Stimulated activated CD8-positive, alpha-beta memory T cell treated with anti-CD3 and anti-CD28 coated beads, Interleukin-4, amount 100 ng/mL, for 24 hours (primary cell): ENCODE data around the gene HNRNPM.
A peak's percentile ranks its signal among the peaks of the same experiment; 100 is the strongest.
"Not testable (repeated sequence)": the region's sequence is repeated elsewhere in the genome, so short reads cannot be mapped to it uniquely, and the experiment has no call there.

Experiments
- DNase-seq: peaks from one replicate; pipeline ENCODE4 v3.0.0-alpha.2; 2020; ENCODE audit warnings: low read depth

HNRNPM gene

DNA sequence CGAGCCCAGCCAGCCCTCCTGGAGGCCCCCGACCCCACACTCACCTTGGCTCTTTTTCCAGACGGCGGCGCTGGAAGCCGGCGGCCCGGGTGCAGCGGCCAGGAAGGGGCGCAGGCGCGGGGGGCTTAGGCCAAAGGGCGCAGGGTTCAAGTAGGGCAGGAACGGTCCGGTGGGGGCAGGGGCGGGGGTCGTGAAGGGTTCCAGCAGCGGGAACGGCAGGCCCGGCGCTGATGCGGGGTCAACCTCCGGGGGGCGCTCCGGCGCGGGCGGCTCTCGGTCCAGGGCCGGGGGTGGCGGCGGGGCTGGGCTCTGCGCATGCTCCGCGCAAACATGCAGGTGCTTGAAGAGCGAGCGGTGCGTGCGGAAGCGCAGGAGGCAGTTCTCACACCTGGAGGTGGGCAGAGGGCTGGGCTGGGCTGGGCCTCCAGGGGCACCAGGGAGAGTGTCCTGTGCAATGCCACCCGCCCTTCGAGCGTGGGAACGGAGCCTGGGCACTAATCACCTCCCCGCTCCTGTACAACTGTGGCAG, 66.9 kb downstream of the HNRNPM start:
- DNase-seq, result no peak

DNA sequence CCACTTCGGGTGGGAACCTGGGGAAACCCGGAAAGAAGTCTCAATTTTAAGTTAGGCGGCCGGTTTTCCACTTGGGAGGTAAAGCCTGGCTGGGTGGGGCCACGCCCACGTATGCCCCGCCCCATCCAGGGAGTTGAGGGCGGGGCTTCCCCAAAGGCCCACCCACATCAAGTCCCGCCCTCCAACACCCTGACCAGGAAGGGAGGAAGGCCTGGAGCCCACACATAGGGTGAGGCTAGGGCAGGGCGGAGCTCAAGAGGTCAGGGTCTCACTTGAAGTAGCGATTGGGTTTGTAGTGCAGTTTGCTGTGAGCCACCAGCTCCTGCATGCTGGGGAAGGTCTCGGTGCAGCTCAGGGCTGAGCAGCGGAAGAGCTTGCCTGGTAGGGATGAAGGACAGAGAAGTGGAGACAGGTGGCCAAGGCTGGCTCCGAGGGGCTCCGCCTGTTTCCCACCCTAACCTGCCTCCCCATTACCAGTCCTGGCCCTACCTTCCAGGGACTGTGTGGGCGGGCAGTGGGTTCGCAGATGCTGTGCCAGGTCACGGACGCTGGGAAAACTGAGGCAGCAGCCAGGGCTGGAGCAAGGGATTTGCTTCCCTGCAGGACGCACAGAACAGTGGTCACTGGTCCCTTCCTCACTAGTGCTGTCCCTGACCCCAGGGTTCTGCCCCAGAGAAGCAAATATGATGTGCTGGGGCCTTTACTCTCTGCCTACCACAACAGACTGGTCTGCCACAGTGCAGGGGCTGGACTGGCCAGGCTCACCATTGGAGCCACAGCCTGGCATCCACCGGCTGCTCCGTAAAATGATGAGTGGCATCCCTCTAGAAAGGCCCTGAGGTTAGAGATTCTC, 67.6 kb downstream of the HNRNPM start:
- no peak for DNase-seq

DNA sequence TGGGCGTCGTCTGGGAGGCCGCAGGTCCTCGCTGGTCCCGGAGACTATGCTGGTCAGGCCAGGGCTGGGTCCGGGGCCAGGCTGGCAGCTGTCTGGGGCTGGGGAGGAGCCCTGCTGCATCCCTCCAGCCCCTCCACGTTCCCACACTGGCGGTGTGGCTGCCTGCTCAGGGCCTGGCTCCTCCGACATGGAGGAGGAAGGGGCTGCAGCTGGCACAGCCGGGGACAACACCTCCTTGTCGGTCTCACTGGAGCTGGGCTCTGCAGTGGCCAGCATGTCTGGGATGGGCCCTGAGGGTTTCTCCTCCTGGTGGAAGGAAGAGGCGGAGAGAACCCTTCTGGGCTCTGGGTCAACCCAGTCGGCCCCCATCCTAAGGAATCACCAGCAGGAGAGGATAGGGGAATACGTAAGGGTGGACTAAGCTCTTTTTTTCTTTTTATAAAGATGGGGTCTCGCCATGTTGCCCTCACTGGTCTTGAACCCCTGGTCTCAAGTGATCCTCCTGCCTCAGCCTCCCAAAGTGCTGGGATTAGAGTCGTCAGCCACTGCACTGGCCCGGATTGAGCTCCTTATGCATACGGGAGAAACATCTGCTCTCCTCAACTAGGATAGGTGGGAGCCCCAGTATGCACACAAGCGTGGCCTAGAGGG, 68.4 kb downstream of the HNRNPM start:
- no peak for DNase-seq

DNA sequence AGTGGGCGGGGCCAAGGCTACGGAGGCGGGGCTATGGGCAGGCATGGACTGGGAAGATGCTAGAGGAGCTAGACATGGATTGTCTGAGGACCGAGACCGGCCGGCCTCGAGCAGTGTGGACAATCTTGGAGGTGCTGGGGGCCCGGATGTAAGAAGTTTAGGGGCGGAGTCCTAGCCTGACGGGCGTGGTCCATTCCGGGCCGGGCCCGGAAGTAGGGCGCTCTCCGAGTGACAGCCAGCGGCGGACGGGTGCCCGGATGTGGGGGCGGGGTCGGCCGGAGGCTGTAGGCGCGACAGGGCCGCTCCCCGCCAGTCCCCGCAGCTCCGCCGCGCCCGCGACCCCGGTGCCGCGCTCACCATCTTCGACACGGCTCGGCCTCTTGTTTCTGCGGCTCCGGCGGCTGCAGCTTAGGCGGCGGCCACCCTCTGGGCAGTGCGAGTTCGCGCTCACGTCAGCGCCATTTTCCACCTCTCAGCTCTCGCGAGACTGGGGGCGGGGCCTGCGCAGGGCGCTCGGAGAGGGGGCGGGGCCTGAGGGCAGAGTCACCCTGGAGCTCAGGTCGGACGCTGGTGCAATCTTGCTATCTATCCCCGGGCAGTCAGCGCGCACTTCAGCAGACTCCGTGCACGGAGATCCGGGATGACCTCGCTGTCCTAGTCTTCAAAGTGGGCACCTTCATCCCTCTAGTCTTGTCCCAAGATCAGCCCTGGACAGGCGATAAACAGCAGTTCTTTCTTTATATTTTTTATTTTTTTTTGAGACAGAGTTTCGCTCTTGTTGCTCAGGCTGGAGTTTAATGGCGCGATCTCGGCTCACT, 69.1 kb downstream of the HNRNPM start, which contains the start of gene ZNF414:
Gene ZNF414 (minus strand): TSS at position 481 of the 818 bp plus-strand sequence. CDS start 121 bp downstream, at position 360.
- peak; percentile 94 for DNase-seq

DNA sequence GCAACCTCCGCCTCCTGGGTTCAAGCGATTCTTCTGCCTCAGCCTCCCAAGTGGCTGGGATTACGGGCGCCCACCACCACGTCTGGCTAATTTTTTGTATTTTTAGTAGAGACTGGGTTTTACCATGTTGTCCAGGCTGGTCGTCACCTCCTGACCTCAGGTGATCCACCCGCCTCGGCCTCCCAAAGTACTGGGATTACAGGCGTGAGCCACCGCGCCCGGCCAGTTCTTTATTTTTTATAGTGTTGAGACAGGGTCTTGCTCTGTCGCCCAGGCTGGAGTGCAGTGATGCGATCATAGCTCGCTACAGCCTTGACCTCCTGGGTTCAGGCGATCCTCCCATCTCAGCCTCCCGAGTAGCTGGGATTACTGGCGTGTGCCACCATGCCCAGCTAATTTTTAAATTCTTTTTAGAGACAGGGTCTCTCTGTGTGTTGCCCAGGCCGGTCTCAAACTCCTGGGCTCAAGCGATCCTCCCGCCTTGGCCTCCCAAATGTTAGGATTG, 69.8 kb downstream of the HNRNPM start:
- DNase-seq, result not testable (repeated sequence)

DNA sequence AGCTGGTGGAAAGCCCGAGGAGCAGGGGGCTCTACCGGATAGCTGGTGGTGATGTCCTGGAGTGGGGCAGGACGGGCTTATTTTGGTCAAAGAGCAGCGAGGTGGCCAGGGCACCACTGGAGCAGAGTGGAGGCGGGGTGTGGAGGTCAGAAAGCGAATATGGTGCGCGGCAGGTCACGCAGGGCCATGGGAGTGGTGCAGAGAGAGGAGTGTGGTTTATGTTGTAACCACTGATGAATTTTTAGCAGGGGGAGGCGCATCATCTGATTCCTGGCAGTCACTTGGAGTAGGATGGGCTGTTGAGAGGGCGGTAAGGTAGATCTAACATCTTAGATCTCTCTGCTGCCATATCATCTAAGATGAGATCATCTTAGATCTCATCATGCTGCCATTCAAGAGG, 70.5 kb downstream of the HNRNPM start:
- DNase-seq, result no peak

DNA sequence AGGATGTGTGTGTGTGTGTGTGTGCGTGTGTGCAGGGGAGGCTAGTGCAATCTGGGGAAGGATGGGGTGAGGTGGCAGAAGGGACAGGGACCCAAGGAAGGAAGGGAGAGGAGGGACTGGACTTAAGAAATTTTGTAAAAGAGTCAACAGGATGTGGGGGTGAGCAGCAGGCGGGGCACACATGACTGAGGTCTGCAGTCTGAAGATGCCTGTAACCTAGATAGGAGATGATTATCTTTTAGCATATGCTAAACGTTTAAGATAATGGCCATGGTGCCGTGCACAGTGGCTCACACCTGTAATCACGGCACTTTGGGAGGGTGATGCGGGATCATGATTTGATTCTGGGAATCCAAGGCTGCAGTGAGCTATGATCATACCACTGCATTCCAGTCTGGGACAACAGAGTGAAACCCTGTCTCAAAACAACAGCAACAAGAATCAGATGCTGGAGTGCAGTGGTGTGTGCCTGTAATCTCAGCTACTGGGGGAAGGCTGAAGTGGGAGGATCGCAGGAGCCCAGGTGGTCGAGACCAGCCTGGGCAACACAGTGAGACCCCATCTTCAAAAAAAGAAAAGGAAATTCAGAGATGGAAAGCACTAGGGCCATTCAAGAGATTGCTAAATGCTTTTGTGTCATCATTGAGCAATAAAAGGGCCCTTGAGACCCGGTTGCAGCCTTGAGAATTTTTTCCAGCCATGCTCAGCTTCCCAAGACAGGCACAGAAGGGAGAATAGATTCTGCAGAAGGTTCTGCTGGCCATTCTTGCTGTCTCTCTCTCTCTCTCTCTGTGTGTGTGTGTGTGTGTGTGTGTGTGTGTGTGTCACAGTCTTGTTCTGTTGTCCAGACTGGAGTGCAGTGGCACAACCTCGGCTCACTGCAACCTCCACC, 73.0 kb downstream of the HNRNPM start:
- DNase-seq, result no peak

DNA sequence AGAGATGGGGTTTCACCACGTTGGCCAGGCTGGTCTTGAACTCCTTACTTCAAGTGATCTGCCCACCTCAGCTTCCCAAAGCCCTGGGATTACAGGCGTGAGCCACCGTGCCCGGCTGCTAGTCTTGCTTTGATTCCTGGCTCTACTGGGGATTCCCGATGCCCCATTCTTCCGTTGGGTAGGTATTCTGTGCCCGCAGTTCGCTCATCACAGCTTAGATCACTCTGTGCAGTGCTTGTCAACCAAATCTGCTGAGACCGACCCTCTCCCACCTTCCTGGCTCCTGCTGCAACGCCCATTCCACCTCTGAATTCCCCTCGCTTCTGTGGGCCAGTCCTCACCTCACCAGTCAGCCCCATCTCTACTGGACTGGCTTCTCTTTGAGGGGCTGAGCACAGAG, 73.8 kb downstream of the HNRNPM start:
- DNase-seq, result no peak

DNA sequence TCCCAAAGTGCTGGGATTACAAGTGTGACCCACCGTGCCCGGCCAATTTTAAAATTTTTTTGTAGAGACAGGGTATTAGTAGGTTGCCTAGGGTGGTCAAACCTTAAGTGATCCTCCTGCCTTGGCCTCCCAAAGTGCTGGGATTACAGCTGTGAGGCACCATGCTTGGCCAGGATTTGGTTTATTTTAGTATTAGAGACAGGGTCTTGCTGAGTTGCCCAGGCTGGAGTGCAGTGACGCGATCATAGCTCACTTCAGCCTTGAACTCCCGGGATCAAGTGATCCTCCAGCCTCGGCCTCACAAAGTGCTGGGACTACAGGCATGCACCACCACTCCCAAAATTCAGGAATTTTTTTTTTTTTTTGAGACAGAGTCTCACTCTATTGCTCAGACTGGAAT, 74.6 kb downstream of the HNRNPM start:
- no peak for DNase-seq

DNA sequence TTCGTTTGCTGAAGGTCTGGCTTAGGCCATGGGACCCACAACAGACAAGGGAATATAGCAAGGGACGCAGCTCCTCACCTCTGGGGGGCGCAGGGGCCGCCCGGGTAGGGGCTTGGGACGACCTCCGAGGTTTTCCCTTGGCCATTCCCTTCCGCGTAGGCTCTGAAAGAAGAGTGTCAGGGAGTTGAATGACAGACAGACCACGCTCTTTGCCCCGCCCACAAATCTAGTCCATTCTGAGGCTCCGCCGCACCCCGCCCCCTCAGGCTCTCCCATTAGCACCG, 80.6 kb downstream of the HNRNPM start:
- DNase-seq, result no peak

DNA sequence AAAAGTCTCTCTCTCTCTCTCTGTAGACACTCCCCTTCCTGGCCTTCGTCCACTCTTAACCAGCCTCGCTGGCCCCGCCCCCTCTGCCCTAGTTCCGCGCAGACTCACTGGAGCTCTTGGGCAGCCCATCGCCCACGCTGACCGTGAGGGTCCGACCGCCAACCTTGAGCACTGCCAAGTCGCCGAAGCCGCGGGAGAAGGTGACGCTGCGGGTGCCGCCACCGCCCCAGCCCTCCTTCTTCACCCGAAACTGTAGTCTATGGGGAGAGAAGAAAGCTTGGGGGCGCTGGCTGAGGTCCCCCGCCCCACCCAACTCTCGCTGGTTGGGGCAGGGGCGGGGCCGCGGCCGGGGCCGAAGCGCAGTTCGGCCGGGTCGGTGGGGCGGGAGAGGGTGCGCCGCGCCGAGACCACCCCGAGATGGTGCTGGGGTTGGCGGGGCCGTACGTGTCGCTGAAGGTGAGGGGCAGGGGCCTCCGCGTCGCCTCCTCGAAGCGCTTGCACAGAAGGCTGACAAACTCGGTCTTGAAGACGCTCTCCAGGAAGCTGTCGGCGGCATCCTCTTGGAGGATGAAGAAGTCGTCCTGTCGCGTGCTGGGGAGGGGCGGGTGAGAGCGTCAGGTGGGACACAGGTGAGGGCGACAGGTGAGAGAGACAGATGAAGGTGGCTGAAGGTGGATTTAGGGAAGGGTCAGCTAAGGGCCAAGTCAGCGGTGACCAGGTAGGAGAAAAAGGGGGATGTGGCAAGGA, 81.7 kb downstream of the HNRNPM start:
- DNase-seq, result no peak

DNA sequence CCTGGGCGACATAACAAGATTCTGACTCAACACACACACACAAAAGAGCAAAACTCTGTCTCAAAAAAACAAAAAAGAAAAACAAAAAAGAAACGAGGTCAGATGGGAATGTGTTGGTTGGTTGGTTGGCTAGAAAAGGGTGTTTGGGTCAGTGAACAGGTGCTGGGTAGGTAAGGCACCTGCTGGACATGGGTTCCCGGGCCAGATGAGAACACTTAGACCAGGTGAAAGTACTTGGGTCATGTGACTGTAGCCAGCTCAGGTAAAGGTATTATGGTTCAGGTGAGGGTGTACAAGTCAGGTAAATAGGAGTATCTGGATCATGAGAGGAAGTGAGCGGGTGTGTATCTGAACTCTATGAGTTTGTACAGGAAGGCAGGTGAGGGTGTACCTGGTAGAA, 83.7 kb downstream of the HNRNPM start:
- no peak for DNase-seq

DNA sequence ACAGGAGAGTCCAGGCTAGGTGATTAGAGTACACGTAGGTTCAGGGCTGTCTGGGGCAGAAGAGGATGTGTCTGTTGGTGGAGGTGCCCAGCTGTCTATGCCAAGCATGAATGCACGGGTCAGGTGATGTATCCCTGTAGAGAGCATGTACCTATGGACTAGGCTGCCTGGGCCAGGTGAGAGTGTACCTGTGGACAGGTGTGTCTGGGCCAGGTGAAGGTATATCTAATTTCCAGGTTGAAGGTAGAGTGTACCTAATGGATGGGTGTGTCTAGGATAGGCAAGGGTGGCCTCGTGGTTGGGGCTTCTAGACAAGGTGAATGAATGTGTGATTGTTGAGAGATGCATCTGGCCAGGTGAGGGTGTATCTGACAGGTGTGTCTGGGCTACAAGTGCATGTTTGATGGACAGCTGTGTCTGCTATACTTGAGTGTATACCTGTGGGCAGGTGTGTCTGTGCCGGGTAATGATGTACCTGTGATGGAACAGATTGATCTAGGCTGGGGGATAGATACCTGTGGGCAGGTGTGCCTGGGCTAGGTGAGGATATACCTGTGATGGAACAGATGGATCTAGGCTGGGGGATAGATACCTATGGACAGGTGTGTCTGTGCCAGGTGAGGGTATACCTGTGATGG, 84.7 kb downstream of the HNRNPM start:
- DNase-seq, result no peak

DNA sequence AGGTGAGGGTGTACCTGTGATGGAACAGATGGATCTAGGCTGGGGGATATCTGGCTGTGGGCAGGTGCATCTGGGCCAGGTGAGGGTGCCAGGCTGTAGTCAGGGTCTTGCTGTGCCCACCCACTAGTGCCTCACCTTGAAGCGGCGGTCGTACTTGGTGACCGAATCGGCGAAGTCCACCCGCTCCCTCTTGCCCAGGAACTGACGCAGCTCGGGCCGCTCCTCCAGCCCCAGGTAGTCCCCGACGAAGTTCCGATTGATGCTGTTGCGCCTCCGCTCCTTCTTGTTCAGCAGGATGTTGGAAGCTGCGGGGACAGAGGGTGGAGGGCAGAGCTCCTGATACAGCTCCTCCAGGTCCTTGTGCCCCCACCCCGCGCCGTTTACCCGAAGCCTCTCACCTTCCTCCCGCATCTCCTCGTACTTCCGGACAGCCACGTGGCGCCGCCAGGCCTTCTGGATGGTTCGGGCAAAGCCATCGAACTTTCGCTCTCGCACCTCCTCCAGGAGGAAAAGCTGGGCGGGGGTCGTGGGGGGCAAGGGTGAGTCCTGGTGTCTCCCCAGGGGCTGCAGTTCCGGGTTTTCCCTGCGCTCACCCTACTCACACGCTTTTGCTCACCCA, 85.4 kb downstream of the HNRNPM start:
- no peak for DNase-seq

DNA sequence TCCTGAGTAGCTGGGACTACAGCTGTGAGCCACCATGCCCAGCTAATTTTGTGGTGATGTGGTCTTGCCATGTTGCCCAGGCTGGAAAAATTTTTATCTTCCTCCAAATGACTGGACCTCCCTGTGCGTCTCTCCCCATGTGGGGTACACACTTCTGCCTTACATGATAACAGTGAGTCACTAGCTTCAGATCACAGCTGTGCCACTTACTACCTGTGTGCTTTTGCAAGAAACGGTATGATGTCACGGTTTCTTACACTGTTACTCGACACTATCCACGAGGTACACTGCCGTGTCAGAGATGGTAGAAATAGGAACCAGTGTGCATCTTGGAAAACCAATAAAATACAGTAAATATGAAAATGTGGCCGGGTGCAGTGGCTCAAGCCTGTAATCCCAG, 86.7 kb downstream of the HNRNPM start:
- no peak for DNase-seq

DNA sequence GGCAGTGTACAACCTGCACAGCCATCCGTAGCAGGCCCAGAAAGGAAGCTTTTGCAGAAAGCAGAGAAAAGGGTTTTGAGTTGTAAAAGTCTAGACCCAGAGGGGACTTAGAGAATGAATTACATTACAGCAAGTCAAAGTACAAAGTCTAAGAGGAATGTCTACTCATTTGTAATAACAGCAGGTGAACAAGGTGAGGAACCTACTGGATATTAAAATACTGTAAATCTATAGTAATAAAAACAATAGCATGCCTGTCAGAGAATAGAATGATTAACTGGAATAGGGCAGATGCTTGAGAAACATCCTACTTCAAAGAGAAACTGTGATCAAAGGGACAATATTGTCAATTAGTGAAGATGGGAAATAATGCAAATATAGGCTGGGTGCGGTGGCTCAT, 87.5 kb downstream of the HNRNPM start:
- no peak for DNase-seq

DNA sequence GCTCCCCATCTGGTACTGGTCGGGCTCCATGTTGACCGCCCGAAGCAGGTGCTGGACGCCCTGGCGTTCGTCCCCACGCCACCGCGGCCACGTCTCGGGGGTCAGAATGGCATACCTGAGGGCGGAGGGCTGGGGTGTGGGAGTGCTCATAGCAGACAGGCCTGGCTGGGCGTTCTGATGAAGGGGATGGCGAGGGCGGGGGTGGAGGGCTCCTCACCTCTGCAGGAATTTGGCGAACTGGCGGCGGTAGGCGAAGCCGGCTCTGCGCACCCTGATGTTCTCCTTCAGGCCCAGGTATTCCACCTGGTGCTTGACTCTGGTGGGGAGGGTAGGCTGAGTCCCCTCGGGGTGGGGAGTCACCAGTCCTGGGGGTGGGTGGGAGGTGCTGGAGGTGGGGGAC, 91.5 kb downstream of the HNRNPM start:
- no peak for DNase-seq

DNA sequence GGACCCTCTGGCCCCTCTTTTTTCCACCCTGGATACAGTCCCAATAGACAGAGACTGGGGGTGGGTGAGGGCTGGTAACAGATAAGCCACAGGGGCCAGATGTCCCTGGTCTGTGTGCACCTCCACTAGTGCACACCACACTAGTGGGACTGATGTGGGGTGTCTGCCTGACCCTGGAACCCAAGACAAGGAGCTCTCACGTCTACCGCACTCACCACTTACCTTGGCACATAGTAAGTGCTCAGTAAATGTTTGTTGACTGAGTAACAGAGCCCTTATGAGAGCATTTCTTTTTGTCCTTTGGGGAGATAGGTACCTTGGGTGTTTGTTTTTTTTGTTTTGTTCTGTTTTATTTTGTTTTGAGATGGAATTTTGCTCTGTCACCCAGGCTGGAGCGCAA, 92.3 kb downstream of the HNRNPM start:
- no peak for DNase-seq
